ENCODE data around the gene DDX4.

DDX4 gene

GRCh38 chr5:55737793-55738192, at the start of gene DDX4:
Gene DDX4 (plus strand): TSS chr5:55738061. CDS start chr5:55738964, 903 bp downstream.
- Histone ChIP-seq H3K79me2 (no peaks in the 10 kb centered on the region), H3K27me3 (ENCODE audit: control insufficient read depth, insufficient read depth, low read length) (no peaks in the 10 kb centered on the region), H3K36me3 (ENCODE audit: control insufficient read depth, insufficient read depth, low read length) (no peaks in the 10 kb centered on the region), H3K4me2 (ENCODE audit: low read length) (no peak within 1 kb of the TSS), H3K9ac (no peak within 1 kb of the TSS), H3K9me3 (ENCODE audit: control insufficient read depth, low read length) (no peaks in the 10 kb centered on the region), H2AFZ (no peak within 1 kb of the TSS), H3K27ac (no peak within 1 kb of the TSS), H3K4me3 (ENCODE audit: low read depth, low read length) (no peak within 1 kb of the TSS), H3K4me1 (no peaks in the 10 kb centered on the region)
- TF ChIP-seq CTCF (IDR thresholded peaks at IDR 0.05) = no peak

DNA sequence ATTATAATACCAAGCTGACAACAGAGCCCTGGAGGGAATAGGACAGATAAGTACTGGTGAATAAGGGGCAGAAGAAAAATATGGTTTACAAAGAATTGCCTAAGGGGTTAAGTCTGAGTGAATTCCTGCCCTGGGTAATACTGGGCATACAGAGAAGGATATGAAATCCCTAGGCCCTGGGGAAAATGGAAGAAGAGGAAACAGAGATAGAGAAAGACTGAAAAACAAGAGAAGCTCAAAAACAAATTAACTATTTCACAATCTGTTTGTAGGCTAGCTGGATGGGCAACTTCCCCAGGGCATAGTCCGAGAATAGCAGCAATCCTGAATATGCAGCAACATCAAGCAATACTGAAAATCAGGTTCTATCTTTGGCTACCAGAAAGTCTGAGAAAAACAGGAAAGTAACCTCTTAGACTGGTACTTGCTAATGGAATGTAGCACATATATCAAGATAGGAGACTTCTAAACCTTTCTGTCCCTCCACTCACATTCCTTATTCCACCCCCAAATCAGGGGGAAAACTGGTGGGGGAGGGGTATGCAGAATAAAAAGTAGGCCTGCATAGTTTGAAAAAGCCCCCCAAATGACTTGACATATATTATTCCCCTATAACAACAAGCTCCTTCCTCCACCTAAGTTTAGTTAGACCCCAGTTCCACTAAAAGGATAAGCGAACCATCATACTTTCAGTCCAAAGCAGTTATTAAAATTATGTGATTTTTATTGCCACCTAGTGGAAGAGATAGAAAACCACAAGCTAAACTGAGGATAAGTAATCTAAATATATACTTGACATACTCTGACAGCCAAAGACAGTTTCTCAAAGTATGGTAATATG, 46.4 kb upstream of the DDX4 start:
- TF ChIP-seq CTCF (IDR thresholded peaks at IDR 0.05) = peak; percentile 73
- H3K36me3 ChIP-seq (ENCODE audit: control insufficient read depth, insufficient read depth, low read length) = no peaks in the 10 kb centered on the region
- H2AFZ ChIP-seq = no peak overlapping the region
- no peak overlapping the region for H3K4me2 ChIP-seq (ENCODE audit: low read length)
- H3K4me1 ChIP-seq = no peaks in the 10 kb centered on the region
- H3K9me3 ChIP-seq (ENCODE audit: control insufficient read depth, low read length) = no peaks in the 10 kb centered on the region
- no peak overlapping the region for H3K4me3 ChIP-seq (ENCODE audit: low read depth, low read length)
- no peaks in the 10 kb centered on the region for H3K79me2 ChIP-seq
- no peak overlapping the region for H3K27ac ChIP-seq
- H3K9ac ChIP-seq = no peak overlapping the region
- H3K27me3 ChIP-seq (ENCODE audit: control insufficient read depth, insufficient read depth, low read length) = no peaks in the 10 kb centered on the region

- H3K36me3 ChIP-seq (ENCODE audit: control insufficient read depth, insufficient read depth, low read length) = no peaks in the 10 kb centered on the region
- H3K4me2 ChIP-seq (ENCODE audit: low read length) = no peak overlapping the region
- H2AFZ ChIP-seq = no peak overlapping the region
- no peaks in the 10 kb centered on the region for H3K9me3 ChIP-seq (ENCODE audit: control insufficient read depth, low read length)
- H3K9ac ChIP-seq = no peak overlapping the region
- no peak overlapping the region for H3K27ac ChIP-seq
- no peaks in the 10 kb centered on the region for H3K27me3 ChIP-seq (ENCODE audit: control insufficient read depth, insufficient read depth, low read length)
- H3K4me3 ChIP-seq (ENCODE audit: low read depth, low read length) = no peak overlapping the region
- TF ChIP-seq CTCF (IDR thresholded peaks at IDR 0.05) = no peak
- no peaks in the 10 kb centered on the region for H3K79me2 ChIP-seq
- no peaks in the 10 kb centered on the region for H3K4me1 ChIP-seq
Observed at GRCh38 chr5:55692106-55692417, 45.8 kb upstream of the DDX4 start.

DNA sequence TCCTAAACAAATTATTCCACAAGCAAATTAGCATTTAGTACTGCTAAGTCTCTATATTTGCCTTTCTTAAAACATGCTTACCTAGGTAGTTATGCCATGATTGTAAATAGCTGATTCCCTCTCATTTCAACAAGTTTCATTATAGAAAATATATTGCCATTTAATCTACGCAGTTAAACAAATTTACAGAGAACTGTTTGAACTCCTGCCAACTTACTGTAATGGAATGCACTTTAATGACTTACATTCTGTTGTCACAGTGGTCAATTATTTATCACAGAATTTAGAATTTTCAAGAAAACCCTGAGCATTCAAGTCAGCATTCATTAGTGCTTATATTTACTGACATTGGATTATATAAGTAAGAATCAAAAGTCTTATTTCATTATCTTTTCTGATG, 45.4 kb upstream of the DDX4 start:
- Histone ChIP-seq H2AFZ (no peak overlapping the region), H3K4me3 (ENCODE audit: low read depth, low read length) (no peak overlapping the region), H3K4me2 (ENCODE audit: low read length) (no peak overlapping the region), H3K79me2 (no peaks in the 10 kb centered on the region), H3K27me3 (ENCODE audit: control insufficient read depth, insufficient read depth, low read length) (no peaks in the 10 kb centered on the region), H3K9me3 (ENCODE audit: control insufficient read depth, low read length) (no peaks in the 10 kb centered on the region), H3K4me1 (no peaks in the 10 kb centered on the region), H3K9ac (no peak overlapping the region), H3K36me3 (ENCODE audit: control insufficient read depth, insufficient read depth, low read length) (no peaks in the 10 kb centered on the region), H3K27ac (no peak overlapping the region)
- TF ChIP-seq CTCF (IDR thresholded peaks at IDR 0.05) = no peak
